Neural cell (in vitro differentiated cells): Measurements from ENCODE around the gene PHPT1. TPM values are rescaled to one million over a fixed set of nuclear protein-coding genes. Genes with fewer than 3 reads are reported as not detected.

Source experiments
- H2AFZ ChIP-seq: fragments of 200-600, 300-800 bp; sonication (generic), shearing (Covaris generic); 2 replicates; pipeline ENCODE4 v1.6.0; 2014; ENCODE audit warnings: low read depth, mild to moderate bottlenecking, antibody characterized with exemption, low read length, moderate library complexity
- H3F3A ChIP-seq: fragments of 200-600 bp; shearing (Covaris generic); 2 replicates; pipeline ENCODE4 v1.6.1; 2016; ENCODE audit warnings: mild to moderate bottlenecking, moderate library complexity, mixed read lengths, antibody characterized with exemption, low read length; ENCODE audit not compliant: insufficient read depth, poor library complexity, severe bottlenecking
- H3K27ac ChIP-seq: fragments of 200-600, 300-800 bp; sonication (generic), shearing (Covaris generic); 2 replicates; pipeline ENCODE4 v1.5.1; 2014; ENCODE audit warnings: mild to moderate bottlenecking, low read length, moderate library complexity
- H3K27me3 ChIP-seq: fragments of 300-800, 200-600 bp; sonication (generic), shearing (Covaris generic); 2 replicates; pipeline ENCODE4 v1.6.0; 2014; ENCODE audit warnings: mild to moderate bottlenecking, low read depth, low read length, moderate library complexity; ENCODE audit not compliant: insufficient read depth
- H3K36me3 ChIP-seq: fragments of 300-800, 200-600 bp; sonication (generic), shearing (Covaris generic); 2 replicates; pipeline ENCODE4 v1.5.1; 2014; ENCODE audit warnings: mild to moderate bottlenecking, antibody characterized with exemption, low read length, moderate library complexity; ENCODE audit not compliant: insufficient read depth
- H3K4me2 ChIP-seq: fragments of 300-800, 200-600 bp; sonication (generic), shearing (Covaris generic); 2 replicates; pipeline ENCODE4 v1.6.0; 2014; ENCODE audit warnings: mild to moderate bottlenecking, low read length
- H3K4me3 ChIP-seq: fragments of 300-800, 200-600 bp; sonication (generic), shearing (Covaris generic); 2 replicates; pipeline ENCODE4 v1.5.1; 2014; ENCODE audit warnings: mild to moderate bottlenecking, low read length, moderate library complexity
- H3K79me2 ChIP-seq: fragments of 200-600 bp; shearing (Covaris generic); replicated peaks from 2 replicates; pipeline ENCODE4 v1.6.0; 2014; ENCODE audit warnings: mild to moderate bottlenecking, low read length, moderate library complexity; ENCODE audit not compliant: insufficient read depth
- H3K9ac ChIP-seq: fragments of 300-800, 200-600 bp; sonication (generic), shearing (Covaris generic); 2 replicates; pipeline ENCODE4 v1.6.1; 2016; ENCODE audit warnings: mild to moderate bottlenecking, low read length, mixed read lengths
- H3K9me2 ChIP-seq: fragments of 200-600 bp; shearing (Covaris generic); 2 replicates; pipeline ENCODE4 v1.6.1; 2016; ENCODE audit warnings: mild to moderate bottlenecking, low read length, mixed read lengths; ENCODE audit not compliant: insufficient read depth
- H3K9me3 ChIP-seq: fragments of 200-600, 300-800 bp; sonication (generic), shearing (Covaris generic); 2 replicates; pipeline ENCODE4 v1.6.1; 2016; ENCODE audit warnings: mild to moderate bottlenecking, mixed run types, low read length, moderate library complexity, mixed read lengths
- H4K20me1 ChIP-seq: fragments of 200-600 bp; shearing (Covaris generic); 2 replicates; pipeline ENCODE4 v1.6.1; 2016; ENCODE audit warnings: mild to moderate bottlenecking, mixed run types; ENCODE audit not compliant: insufficient read depth
- CTCF ChIP-seq: fragments of 450-650 bp; IDR thresholded peaks from 2 replicates; pipeline ENCODE4 v1.5.1; 2014; ENCODE audit warnings: antibody characterized with exemption, mild to moderate bottlenecking, moderate library complexity; ENCODE audit not compliant: poor library complexity, severe bottlenecking
- EP300 ChIP-seq: fragments of 450-650 bp; conservative IDR thresholded peaks from 2 replicates; pipeline ENCODE4 v1.6.1; 2014; ENCODE audit warnings: antibody characterized with exemption, mild to moderate bottlenecking, moderate library complexity; ENCODE audit not compliant: poor library complexity, severe bottlenecking
- EZH2 ChIP-seq: fragments of 200-600, 300-800 bp; shearing (Covaris generic), sonication (generic); IDR thresholded peaks from 2 replicates; pipeline ENCODE4 v1.6.1; 2014; ENCODE audit warnings: antibody characterized with exemption, low read length, borderline replicate concordance, mild to moderate bottlenecking; ENCODE audit not compliant: insufficient read depth, poor library complexity, severe bottlenecking
- MXI1 ChIP-seq: fragments of 450-650 bp; conservative IDR thresholded peaks from 2 replicates; pipeline ENCODE4 v1.6.1; 2014; ENCODE audit warnings: antibody characterized with exemption, mild to moderate bottlenecking; ENCODE audit not compliant: poor library complexity, severe bottlenecking
- POLR2AphosphoS5 ChIP-seq: IDR thresholded peaks from 2 replicates; pipeline ENCODE4 v1.6.1; 2012
- RAD21 ChIP-seq: fragments of 450-650 bp; conservative IDR thresholded peaks from 2 replicates; pipeline ENCODE4 v1.6.1; 2014; ENCODE audit warnings: antibody characterized with exemption, mild to moderate bottlenecking, moderate library complexity
- REST ChIP-seq: IDR thresholded peaks from 2 replicates; pipeline ENCODE4 v1.6.1; 2012; ENCODE audit warnings: borderline replicate concordance
- SMC3 ChIP-seq: fragments of 450-650 bp; conservative IDR thresholded peaks from 2 replicates; pipeline ENCODE4 v1.6.1; 2014; ENCODE audit warnings: antibody characterized with exemption, mild to moderate bottlenecking, moderate library complexity; ENCODE audit not compliant: poor library complexity
- TAF1 ChIP-seq: IDR thresholded peaks from 2 replicates; pipeline ENCODE4 v1.6.1; 2012; ENCODE audit warnings: low read depth
- polyA plus RNA-seq: library from polyadenylated mRNA; depleted of rRNA; stranded (reverse); fragments of >200 nt; gene quantifications from 2 replicates; pipeline ENCODE4 v1.2.3, GENCODE V29; 2014

The PHPT1 gene
- polyA plus RNA-seq, 1 donor from 2014 or later: 279 TPM

- no peaks in the 10 kb centered on the region for H3K27me3 ChIP-seq
- H4K20me1 ChIP-seq: no peaks in the 10 kb centered on the region
- H3K9ac ChIP-seq: no peak overlapping the region
- H3K79me2 ChIP-seq: no peaks in the 10 kb centered on the region
- no peaks in the 10 kb centered on the region for H3K9me2 ChIP-seq
- H3K4me2 ChIP-seq: no peak overlapping the region
- no peak overlapping the region for H3K27ac ChIP-seq
- H3K36me3 ChIP-seq: no peaks in the 10 kb centered on the region
- TF ChIP-seq POLR2AphosphoS5 (no peak), RAD21 (no peak), MXI1 (no peak), REST (no peak), SMC3 (no peak), EP300 (no peak), EZH2 (no peak)
- no peak overlapping the region for H2AFZ ChIP-seq
- H3K4me3 ChIP-seq: no peak overlapping the region
- no peaks in the 10 kb centered on the region for H3F3A ChIP-seq
- H3K9me3 ChIP-seq: no peaks in the 10 kb centered on the region
Measured at GRCh38 chr9:136856541-136857141, 7.4 kb downstream of the PHPT1 start.

DNA sequence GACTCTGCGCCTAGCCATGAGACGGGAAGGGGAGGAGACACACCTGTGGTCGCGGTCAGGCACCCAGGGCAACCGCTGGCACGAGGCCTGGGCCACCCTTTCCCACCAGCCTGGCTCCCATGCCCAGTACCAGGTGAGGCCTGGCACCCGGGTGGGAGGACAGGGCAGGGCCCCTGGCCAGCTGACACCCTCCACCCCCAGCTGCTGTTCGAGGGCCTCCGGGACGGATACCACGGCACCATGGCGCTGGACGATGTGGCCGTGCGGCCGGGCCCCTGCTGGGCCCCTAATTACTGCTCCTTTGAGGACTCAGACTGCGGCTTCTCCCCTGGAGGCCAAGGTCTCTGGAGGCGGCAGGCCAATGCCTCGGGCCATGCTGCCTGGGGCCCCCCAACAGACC is 8.0 kb downstream of the PHPT1 start:
- H3K9me3 ChIP-seq: no peaks in the 10 kb centered on the region
- H3K9ac ChIP-seq: no peak overlapping the region
- no peaks in the 10 kb centered on the region for H3K9me2 ChIP-seq
- H3K36me3 ChIP-seq: no peaks in the 10 kb centered on the region
- no peaks in the 10 kb centered on the region for H3F3A ChIP-seq
- H3K27ac ChIP-seq: no peak overlapping the region
- TF ChIP-seq RAD21 (no peak), CTCF (no peak), POLR2AphosphoS5 (no peak), REST (no peak), EP300 (no peak), MXI1 (no peak), SMC3 (no peak), EZH2 (no peak), TAF1 (no peak)
- no peak overlapping the region for H2AFZ ChIP-seq
- no peaks in the 10 kb centered on the region for H4K20me1 ChIP-seq
- H3K4me2 ChIP-seq: no peak overlapping the region
- no peak overlapping the region for H3K4me3 ChIP-seq
- no peaks in the 10 kb centered on the region for H3K79me2 ChIP-seq
- H3K27me3 ChIP-seq: no peaks in the 10 kb centered on the region
